ENCODE measurements around the gene LDLRAD3.
A peak's percentile ranks its signal among the peaks of the same experiment; 100 is the strongest.

The LDLRAD3 gene

GRCh38 chr11:36139767-36140166 lies 195.9 kb downstream of the LDLRAD3 start:
- no peak for DNase-seq (ENCODE audit: low spot score)

GRCh38 chr11:36141196-36141953 lies 197.5 kb downstream of the LDLRAD3 start:
- no peak for DNase-seq (ENCODE audit: low spot score)

- DNase-seq (ENCODE audit: low spot score) = no peak
These were observed 198.1 kb downstream of the LDLRAD3 start for GRCh38 chr11:36141956-36142355.

- DNase-seq (ENCODE audit: low spot score) = no peak
These were observed 198.6 kb downstream of the LDLRAD3 start for GRCh38 chr11:36142439-36142838.

- no peak for DNase-seq (ENCODE audit: low spot score)
These were observed 199.0 kb downstream of the LDLRAD3 start for GRCh38 chr11:36142879-36143278.

GRCh38 chr11:36146437-36146836 lies 202.6 kb downstream of the LDLRAD3 start:
- DNase-seq (ENCODE audit: low spot score) = no peak

- DNase-seq (ENCODE audit: low spot score) = no peak
These were observed 203.6 kb downstream of the LDLRAD3 start for GRCh38 chr11:36147491-36147890.

GRCh38 chr11:36148701-36149100 lies 204.8 kb downstream of the LDLRAD3 start:
- no peak for DNase-seq (ENCODE audit: low spot score)

GRCh38 chr11:36149538-36150242 lies 205.8 kb downstream of the LDLRAD3 start:
- DNase-seq (ENCODE audit: low spot score) = no peak

GRCh38 chr11:36150986-36151385 lies 207.1 kb downstream of the LDLRAD3 start:
- DNase-seq (ENCODE audit: low spot score) = no peak

GRCh38 chr11:36151933-36152580 lies 208.2 kb downstream of the LDLRAD3 start:
- DNase-seq (ENCODE audit: low spot score) = no peak

GRCh38 chr11:36153551-36153950 lies 209.7 kb downstream of the LDLRAD3 start:
- DNase-seq (ENCODE audit: low spot score) = no peak

- no peak for DNase-seq (ENCODE audit: low spot score)
These were observed 211.3 kb downstream of the LDLRAD3 start for GRCh38 chr11:36155124-36155561.

GRCh38 chr11:36155770-36156160 lies 211.9 kb downstream of the LDLRAD3 start:
- no peak for DNase-seq (ENCODE audit: low spot score)

- DNase-seq (ENCODE audit: low spot score) = peak; percentile 75
These were observed 212.4 kb downstream of the LDLRAD3 start for GRCh38 chr11:36156161-36156816.

GRCh38 chr11:36156817-36157519 lies 213.1 kb downstream of the LDLRAD3 start:
- no peak for DNase-seq (ENCODE audit: low spot score)

GRCh38 chr11:36160091-36160490 lies 216.2 kb downstream of the LDLRAD3 start:
- DNase-seq (ENCODE audit: low spot score) = no peak

- DNase-seq (ENCODE audit: low spot score) = no peak
These were observed 217.7 kb downstream of the LDLRAD3 start for GRCh38 chr11:36161572-36161971.

- DNase-seq (ENCODE audit: low spot score) = no peak
These were observed 218.4 kb downstream of the LDLRAD3 start for GRCh38 chr11:36162006-36162882.

- DNase-seq (ENCODE audit: low spot score) = no peak
These were observed 219.1 kb downstream of the LDLRAD3 start for GRCh38 chr11:36162883-36163434.

Measured in globus pallidus (tissue), 1 donor.